MM.1S (cell line): ENCODE results near the gene EPPIN.

ENCODE experiments used
- CTCF ChIP-seq: fragments of 300-600 bp; sonication (generic); IDR thresholded peaks from 2 replicates; pipeline ENCODE4 v1.5.1; 2016; ENCODE audit warnings: antibody characterized with exemption, low read length, mixed read lengths
- EZH2 ChIP-seq: fragments of 300-600 bp; sonication (generic); optimal IDR thresholded peaks from 2 replicates; pipeline ENCODE3; 2017; ENCODE audit warnings: low read depth, mild to moderate bottlenecking, antibody characterized with exemption, low read length, mixed read lengths

GRCh38 chr20:45527294-45527693, 19.9 kb downstream of the EPPIN start:
- no peak for TF ChIP-seq EZH2
- no peak for TF ChIP-seq CTCF
